NCI-H1417 (cell line): ENCODE results near the gene EGLN1.

ENCODE experiments used
- DNase-seq, 3 experiments: peaks; one replicate each; lab custom pipeline; 2025; lab: John Stamatoyannopoulos, UW

Gene EGLN1

DNA sequence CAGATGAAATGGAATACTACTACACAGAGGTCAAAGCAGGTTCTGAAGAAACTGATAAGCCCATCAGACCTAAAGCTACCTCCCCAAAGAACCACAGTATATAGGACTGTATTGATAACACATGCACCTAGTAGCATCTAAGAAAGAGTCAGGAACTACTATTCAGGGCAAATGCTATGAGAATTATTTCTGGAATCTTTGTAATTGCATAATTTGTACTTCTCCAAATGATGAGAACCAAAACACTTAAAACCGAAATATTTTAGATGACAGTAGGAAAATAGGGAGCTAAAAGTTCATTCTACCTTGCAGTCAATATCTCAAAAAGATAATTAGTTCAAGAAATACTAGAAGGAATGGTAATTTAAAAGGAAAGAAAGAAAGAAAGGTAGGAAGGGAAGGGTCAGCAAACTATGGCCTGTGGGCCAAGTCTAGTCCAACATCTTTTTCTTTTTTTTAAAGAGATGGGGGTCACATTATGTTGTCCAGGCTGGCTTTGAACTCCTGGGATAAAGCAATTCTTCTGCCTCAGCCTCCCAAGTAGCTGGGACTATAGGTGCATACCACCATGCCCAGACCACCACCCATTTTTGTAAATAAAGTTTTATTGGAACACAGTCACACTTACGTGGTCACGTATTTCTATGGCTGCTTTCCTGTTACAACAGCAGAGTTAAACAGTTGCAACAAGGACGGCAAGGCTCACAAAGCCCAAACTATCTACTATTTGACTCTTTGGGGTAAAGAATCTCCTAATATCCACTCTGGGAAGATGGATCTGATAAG is 24.0 kb downstream of the EGLN1 start:
- DNase-seq, result no peak

DNA sequence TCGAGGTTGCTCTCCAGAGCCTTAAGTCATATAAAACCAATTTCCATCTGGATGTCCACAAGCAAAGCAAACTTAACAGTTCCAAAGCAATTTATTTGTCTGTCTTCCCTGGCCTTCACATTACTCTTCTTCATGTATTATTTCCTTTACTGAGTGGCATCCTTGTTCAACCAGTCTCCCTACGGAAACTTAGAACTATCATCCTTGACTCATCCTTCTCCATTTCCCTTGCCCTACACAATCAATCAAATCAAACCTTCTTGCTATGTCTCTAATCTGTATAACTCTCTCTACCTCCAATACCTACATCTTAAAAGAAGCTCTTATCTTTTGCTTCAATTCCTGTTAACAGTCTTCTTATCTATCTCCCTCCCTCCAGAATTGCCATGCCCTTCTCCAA is 25.4 kb downstream of the EGLN1 start:
- no peak for DNase-seq

GRCh38 chr1:231395998-231396390 is 26.1 kb downstream of the EGLN1 start:
- no peak for DNase-seq

DNA sequence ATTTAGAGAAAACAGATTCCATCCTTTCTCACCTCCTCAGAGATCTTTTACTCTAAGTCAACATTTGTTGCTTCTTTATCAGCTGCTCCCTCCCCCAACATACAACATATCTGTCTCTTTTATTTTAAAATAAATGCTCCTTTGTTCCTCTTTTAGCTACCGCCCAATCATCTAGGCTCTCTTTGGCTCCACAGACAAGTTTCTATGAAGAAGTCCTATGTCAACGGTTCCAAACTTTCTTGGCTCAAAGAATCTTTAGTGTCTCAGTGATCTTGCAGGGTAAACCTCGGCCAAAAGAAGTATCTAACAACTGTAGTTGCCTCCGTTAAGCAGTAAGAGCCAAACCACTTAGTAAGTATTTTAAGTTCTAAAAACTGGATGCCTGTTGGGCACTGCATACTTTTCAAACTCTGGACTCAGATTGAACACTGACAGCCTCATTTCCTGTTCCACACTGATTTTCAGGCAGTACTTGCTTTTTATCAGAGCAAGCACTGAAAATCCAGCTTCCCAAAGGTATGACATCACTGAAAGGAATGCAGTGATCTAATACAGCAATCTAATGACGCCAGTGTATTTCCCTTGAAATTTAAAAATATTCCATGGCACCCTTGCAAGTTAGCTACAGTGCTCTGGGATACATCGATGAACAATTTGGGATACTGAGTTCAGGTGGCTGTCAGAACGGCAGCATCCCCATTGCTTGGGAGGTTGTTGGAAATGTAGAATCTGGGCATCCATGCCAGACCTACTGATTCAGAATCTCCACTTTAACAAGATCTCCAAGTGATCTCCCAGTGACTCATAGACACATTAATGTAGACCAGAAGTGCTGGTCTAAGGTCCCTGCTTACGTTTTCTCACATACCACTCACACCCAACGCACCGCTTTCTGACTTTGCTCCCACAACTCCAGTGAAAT is 26.8 kb downstream of the EGLN1 start:
- DNase-seq, result no peak

- no peak for DNase-seq
These were observed 28.4 kb downstream of the EGLN1 start for GRCh38 chr1:231393668-231394067.

DNA sequence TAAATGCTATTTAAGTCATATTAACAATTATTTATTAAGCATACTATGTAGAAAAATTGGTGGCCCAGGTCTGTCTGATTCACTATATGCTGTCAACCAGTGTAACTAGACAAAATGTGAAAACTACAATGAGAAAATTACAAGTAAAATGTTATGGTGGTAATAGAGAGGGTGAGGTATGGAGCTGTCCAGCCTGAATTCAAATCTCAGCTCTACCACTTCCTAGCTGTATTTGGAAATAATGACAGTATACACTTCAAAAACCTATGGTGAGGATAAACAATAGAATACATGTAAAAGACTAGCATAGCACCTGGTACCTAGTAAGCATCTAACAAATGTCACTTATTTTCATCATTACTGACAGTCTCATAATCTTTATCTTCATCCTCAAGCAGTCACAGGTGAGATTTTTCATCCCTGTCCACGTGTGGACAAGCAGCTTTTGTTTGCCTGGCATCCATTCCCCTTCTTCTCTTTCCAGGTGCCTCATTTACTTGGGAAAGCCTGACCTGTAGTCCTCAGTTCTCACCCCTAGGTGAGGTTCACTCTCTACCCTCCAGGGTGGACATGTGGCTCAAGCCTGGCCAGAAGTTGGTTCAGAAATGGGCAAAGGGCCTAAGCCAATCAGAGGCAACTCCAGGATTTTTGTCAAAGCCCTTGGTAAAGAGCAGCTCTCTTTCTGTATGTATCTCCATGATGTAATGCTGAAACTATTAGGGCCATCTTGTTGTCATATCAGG is 29.5 kb downstream of the EGLN1 start:
- DNase-seq, result no peak

DNA sequence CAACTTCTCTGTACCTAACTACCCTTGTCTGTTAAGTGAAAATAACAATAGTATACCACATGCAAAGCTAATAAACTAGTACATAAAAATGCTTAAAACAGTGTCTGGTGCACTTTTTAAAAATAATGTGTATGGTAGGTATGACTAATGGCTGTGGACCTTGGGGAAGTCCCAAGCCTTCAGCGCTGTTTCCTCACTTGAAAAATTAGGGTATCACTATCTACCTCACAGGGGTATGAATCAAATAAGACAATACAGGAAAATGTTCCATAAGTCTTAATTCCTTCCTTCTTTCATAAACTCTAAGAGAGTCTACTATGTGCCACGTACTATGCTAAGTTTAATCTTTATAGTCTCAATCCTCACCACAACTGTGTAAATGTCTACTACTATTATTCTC is 32.0 kb downstream of the EGLN1 start:
- DNase-seq, result no peak

DNA sequence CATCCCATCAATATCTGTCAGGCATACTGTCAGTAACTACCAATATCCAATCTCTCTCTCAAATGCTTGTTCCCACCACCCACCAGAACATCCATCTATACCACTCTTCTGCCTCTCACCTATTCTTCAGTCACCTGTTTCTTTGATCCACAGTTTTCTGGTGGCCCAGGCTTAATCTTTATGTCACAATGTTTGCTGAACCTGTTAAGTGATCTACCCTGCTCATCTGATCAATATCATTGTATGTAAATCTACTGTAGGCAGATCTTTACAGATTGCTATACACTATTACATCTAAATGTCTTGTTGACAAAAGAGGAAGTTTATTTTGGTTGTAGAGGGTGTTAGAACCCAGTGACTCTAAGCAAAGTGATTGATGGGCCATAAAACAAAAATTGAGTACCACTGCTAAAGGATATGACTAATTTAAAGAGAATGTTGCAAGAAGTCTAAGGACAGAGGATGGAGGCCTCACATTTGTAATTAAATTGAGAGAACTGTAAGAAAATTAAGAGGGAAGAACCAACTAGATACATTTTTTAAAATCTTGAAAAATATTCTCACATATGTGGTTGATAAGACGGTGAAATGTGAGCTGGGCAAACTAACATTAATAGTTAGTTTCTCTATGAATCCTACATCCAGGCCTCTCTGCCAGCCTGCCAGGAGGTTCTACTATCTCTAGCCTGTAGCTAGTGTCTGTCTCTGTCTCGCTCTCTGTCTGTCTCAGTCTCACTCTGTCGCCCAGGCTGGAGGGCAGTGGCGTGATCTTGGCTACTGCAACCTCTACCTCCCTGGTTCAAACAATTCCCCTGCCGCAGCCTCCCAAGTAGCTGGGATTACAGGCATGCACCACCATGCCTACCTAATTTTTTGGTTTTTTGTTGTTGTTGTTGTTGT is 34.1 kb downstream of the EGLN1 start:
- no peak for DNase-seq

DNA sequence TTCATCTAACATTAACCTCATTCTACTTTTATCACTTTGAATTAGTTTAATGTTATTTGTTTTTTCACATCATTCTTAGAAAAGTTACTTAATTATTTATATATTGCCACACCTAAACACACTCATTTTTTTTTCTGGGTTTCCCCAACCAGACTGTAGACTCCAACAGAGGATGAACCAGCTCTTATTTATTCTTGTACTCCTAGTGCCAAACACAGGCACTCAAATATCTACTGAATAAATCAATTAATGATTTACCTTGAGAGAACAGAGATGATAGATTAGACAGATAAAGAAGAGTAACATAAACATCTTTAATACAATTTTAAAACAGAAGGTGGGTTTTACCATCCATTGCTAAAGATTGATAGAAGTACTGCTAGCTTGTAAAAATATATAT is 35.6 kb downstream of the EGLN1 start:
- DNase-seq, result no peak

DNA sequence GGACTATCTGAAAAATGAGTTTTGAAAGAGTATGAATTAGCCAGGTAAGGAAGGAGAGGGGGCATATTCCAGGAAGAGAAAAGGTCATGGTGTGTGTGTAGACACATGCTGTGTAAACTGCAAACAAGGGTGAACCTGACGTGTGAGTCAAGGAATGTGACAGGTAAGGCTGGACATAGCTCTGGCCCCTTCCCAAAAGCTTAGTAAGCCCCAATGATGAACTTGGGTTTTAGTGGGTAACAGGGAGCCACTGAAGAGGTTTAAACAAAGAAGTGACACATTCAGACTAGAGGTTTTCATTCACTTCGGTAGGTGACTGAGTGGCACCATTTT is 36.7 kb downstream of the EGLN1 start:
- DNase-seq, result no peak

- no peak for DNase-seq
These were observed 37.2 kb downstream of the EGLN1 start for GRCh38 chr1:231384696-231385415.

DNA sequence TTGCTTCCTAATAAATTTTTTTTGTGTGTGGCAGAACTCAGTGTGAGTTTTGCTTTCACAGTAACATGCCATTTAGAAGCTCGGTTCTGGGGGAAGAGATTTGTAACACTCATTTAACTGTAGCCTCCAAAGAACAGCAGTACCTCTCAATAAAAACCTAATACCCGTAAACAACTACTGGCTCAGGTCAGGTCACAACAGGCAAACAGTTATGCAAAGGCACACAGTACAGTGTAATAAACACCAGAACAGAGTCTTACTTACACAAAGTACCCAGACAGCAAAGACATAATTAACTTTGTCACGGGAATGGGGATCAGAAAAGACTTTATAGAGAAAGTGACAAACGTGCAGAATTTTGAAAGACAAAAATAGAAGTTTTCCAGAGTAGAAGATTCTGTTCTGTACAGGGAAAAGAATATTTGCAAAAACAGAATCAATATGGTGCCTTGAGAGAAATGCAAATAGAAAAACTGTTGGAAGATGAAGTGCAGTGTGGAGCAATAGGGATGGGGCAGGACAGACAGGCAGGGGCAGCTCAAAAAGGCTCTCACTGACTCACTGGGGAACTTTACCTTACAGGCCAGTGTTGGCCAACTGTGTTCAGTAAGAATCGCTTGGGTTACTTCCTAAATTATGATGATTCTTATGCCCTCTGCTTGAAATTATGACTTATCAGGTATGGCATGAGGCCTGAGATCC is 38.8 kb downstream of the EGLN1 start:
- DNase-seq, result no peak

DNA sequence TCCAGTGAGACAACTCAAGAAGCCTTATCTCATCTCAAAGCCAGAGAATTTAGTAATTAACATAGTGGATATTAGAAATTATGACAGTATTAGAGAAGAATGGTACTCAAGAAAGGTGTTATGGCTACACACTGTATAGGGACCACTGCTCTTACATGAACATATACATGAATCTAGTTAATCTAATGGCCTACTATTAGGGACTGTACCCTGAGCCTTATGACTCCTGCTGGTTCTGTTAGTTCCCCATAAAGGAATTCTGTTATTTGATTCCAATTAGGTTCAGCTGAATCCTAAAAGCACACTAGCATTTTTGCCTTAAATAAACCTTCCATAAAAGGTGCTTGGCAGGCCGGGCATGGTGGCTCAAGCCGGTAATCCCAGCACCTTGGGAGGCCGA is 39.7 kb downstream of the EGLN1 start:
- DNase-seq, result no peak

DNA sequence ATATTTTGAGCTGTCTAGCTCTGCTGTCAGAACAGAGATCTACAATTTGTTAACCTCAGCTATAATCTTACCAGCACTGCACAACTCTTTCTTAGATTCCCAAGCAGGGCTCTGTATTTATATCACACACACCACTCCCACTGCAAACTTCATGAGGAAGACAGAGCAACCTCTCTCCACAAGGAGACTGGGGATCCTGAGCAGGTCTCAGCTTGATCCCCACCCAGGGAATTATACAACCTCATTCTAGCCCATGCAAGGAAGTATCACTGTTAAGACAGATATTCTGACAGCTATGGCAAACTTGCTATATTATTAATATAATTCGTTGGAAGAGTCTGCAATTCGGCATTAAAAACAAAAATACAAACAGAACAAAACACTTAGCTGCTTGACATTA is 40.4 kb downstream of the EGLN1 start:
- no peak for DNase-seq

- no peak for DNase-seq
These were observed 45.1 kb downstream of the EGLN1 start for GRCh38 chr1:231376875-231377549.

DNA sequence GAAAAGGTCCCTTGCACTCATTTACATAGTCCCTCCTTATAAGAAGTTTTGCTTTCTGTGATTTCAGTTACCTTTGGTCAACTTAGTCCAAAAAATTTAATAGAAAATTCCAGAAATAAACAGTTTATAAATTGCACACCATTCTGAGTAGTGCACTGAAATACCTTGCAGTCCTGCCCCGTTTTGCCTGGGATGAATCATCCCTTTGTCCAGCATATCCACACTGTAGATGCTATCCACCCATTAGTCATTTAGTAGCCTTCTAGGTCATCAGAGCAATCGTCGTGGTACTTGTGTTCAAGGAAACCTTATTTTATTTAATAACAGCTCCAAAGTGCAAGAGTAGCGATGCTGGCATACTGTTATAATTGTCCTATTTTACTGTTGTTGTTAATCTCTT is 46.0 kb downstream of the EGLN1 start:
- DNase-seq, result no peak

DNA sequence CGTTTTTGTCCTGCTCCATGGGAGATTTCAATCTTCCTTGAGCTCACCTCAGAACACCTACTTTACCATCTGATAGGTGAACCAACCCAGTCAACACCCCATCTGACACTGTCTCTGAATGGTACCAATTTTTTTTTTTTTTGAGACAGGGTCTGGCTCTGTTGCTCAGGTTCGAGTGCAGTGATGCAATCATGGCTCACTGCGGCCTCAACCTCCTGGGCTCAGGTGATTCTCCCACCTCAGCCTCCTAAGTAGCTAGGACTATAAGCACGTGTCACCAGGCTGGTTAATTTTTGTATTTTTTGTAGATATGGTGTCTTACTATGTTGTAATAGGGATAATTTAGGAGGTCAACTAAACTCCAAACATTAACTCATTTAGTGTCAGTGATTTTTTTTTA is 47.7 kb downstream of the EGLN1 start:
- DNase-seq, result no peak

DNA sequence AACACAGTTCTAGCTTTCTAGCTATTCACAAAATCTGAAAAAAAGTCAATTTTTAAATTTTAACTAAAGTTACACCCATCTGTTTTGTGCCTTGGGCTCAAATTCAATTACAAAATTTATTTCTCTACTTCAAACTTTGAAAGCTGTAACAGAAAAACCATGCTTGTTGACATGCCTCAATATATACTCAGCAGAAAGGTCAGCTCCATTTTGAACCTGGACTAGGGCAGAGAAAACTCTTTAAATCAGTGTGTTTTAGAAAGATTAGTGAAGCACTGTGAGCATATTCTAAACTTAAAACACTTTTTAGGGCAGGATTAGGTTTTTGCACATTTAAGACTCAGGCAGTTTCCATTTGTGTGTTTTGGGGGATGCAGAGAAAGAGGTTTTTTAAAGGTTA is 49.6 kb downstream of the EGLN1 start:
- no peak for DNase-seq

- no peak for DNase-seq
These were observed 52.8 kb downstream of the EGLN1 start for GRCh38 chr1:231369282-231369681.

DNA sequence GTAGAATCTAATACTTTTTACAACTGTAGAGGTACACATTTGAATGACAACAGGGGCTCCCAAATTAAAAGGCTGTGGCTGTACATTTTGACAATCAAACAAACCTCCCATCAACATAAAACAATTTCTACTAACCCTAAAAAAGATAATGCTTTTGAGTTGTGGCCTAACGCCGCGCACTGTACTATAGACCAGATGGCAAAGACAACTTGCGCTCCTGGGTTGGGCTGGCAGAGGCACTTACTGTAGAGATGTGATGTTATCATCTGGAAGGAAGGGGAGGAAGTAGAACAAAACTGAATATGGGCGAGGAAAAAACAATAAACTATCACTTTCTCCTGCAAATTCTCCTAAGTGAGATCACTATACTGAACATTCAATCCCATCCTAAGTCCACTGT is 57.9 kb downstream of the EGLN1 start:
- DNase-seq, result no peak
